Thymus (tissue), 11 donors: ENCODE measurements around the gene EXOSC2. TPM values are rescaled to one million over a fixed set of nuclear protein-coding genes. Genes with fewer than 3 reads are reported as not detected.

Source experiments
- DNase-seq, 9 donors: peaks; one replicate each; pipeline ENCODE4 v3.0.0-alpha.2; 2013; ENCODE audit warnings: low spot score in 9 of 9, low read depth in 6 of 9, missing footprints in 1 of 9
- H3K27ac ChIP-seq, 2 donors: one replicate each; pipeline ENCODE4 v1.5.1; 2013; ENCODE audit warnings: control low read depth in 1 of 2, low read depth in 1 of 2, low read length in 1 of 2, mild to moderate bottlenecking in 1 of 2, moderate library complexity in 1 of 2
- H3K27me3 ChIP-seq, 2 donors: one replicate each; pipeline ENCODE4 v1.5.1; 2013; ENCODE audit warnings: low read length in 1 of 2; ENCODE audit not compliant: control insufficient read depth in 2 of 2, insufficient read depth in 1 of 2
- H3K36me3 ChIP-seq, 2 donors: one replicate each; pipeline ENCODE4 v1.5.1; 2013; ENCODE audit warnings: low read length in 1 of 2, mild to moderate bottlenecking in 1 of 2, moderate library complexity in 1 of 2; ENCODE audit not compliant: control insufficient read depth in 2 of 2, insufficient read depth in 2 of 2
- H3K4me1 ChIP-seq, 2 donors: one replicate each; pipeline ENCODE4 v1.5.1; 2013; ENCODE audit warnings: low read length in 2 of 2; ENCODE audit not compliant: control insufficient read depth in 2 of 2, insufficient read depth in 2 of 2
- H3K4me3 ChIP-seq, 2 donors: one replicate each; pipeline ENCODE4 v1.5.1; 2013; ENCODE audit warnings: low read length in 2 of 2, control low read depth in 1 of 2, mild to moderate bottlenecking in 1 of 2
- H3K9me3 ChIP-seq, 2 donors: one replicate each; pipeline ENCODE4 v1.5.1; 2013; ENCODE audit warnings: low read length in 1 of 2, mild to moderate bottlenecking in 1 of 2; ENCODE audit not compliant: control insufficient read depth in 2 of 2, insufficient read depth in 1 of 2
- WGBS: extraction: QIAGEN DNeasy Blood & Tissue Kit; methylation state at CpG from one replicate; pipeline ENCODE4 v1.1.7; 2013; 5-methylcytosine and 5-hydroxymethylcytosine counted together
- polyA plus RNA-seq: library from polyadenylated mRNA; stranded (reverse); fragments of 200-250 nt; gene quantifications from one replicate; pipeline ENCODE4 v1.2.3, GENCODE V29; 2013
- total RNA-seq: library from RNA; stranded (reverse); fragments of 120-200 nt; gene quantifications from one replicate; pipeline ENCODE4 v1.2.4, GENCODE V29; 2013
- donor health status: healthy.

EXOSC2 gene
- total and polyA plus RNA-seq, 2 donors: 20.2 to 28.0 TPM

DNA sequence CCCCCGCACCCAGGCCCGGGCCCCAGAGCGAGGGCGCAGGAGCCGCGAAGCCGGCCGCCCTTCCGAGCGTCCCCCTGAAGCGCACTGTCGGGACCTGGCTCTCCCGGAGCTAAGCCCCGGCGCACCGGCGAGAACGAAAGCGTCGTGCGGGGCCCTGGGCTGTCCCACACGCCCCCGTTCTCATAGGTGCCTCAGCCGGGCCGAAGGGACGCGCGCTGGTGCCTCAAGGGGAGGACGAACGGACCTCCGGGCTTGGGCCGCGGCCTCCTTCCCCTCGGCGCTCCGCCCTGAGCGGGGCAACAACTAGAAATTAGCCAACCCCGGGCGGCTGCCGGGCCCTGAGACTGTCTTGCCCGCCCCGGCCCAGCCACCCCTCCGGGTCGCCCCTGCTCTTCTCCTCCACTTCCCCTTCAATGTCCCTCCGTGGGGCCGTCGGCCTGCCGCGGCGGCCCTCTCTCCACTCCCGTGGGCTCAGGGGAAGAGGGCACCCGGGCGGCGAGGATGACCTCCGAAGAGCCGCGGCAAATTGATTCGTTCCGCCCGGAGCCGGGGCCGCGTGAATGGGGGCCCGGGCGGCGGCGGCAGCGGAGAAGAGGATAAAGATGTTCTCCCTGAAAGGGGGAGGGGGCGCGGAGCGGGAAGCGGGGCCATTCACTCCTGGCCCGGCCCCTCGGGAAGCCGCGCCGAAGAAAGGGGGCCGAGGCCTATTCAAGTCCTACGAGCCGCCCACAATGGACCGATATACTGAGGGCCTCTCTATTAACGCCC lies 32.7 kb upstream of the EXOSC2 start:
- WGBS: 3% methylated on average over 82 of the region's 82 CpGs
- no peak overlapping the region for H3K27ac ChIP-seq
- peaks cover 87 to 100% of the 10 kb centered on the region in 2 donors for H3K27me3 ChIP-seq
- H3K9me3 ChIP-seq: peaks cover 1 to 6% of the 10 kb centered on the region in 2 donors
- no peaks in the 10 kb centered on the region for H3K36me3 ChIP-seq
- H3K4me3 ChIP-seq: peak overlapping the region in 1 of 2 donors; percentile 21
- DNase-seq: no peak
- H3K4me1 ChIP-seq: peaks cover 0 to 6% of the 10 kb centered on the region in 2 donors

DNA sequence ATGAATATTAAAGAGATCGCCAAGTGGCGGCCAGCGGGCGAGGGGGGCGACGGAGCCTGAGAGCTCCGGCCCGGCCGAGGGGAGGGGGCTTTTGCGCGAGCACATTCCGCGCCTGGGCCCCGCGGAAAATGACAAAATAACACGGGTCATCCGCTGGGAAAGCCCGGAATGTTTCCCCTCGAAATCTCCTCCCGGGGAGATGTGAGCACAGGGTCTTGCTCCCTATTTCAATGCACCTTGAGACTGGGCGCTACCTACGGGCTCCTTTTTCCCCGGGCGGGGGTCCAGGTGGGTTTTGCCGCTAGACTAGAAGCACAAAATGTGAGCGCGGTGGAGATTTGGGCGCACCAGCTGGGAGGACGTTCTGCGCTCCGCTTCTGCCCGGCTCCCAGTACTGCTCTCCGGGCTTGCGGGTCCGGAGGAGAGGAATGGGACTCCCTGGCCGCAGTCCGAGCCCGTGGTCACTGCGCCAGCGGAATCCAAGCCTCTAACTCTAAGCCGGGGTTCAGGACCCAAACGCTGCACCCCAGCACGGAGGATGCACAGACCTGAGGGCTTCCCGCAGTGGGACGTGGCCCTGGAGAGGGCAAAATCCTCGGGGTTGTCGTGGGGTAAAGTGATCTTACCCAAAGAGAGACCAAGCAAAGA lies 32.0 kb upstream of the EXOSC2 start:
- H3K9me3 ChIP-seq: peaks cover 1 to 6% of the 10 kb centered on the region in 2 donors
- no peaks in the 10 kb centered on the region for H3K36me3 ChIP-seq
- WGBS: 7% methylated on average over 47 of the region's 47 CpGs
- no peak for DNase-seq
- H3K4me3 ChIP-seq: no peak overlapping the region
- no peak overlapping the region for H3K27ac ChIP-seq
- peaks cover 0 to 6% of the 10 kb centered on the region in 2 donors for H3K4me1 ChIP-seq
- peaks cover 90 to 100% of the 10 kb centered on the region in 2 donors for H3K27me3 ChIP-seq

DNA sequence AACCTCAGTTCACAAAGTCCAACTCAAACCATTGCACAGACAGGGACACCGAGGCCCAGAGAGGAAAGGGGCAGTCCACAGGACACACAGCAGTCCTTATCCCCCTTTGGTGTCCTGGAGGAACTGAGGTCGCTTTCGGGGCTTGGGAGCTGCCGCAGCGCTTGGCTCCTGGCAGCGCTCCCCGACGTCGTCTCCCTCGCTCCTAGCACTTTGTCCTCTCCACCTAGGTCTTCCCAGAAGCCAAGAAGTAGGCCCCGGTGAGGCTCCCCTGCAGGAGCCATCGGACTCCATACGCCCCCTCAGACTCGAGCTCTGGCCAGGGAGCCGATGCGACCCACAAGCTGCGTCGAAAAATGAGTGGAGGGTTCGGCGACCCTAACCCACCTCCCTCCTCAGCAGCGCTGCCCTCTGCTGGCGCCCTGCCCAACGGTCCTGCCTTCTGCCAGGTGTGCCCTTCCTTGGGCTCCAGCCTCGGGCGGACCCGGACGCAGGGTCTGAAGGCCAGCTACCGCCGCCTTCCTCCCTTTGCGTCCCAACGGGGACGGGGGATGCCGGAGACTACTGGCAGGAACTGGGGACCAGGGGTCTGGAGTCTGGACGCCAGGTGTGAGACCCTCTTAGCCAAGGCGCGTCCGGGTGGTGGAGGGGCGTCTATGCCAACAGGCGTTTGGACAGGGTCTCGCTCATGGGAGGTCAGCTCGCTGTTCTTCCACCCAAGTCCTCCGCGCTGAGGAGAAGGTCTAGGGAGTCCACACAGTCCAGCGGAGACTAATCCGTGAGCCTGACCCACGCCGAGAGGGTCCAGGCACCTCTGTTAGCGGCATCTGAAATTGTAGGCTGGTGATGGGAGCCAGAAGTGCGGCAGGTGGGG lies 31.2 kb upstream of the EXOSC2 start:
- peaks cover 1 to 12% of the 10 kb centered on the region in 2 donors for H3K9me3 ChIP-seq
- H3K4me1 ChIP-seq: peaks cover 0 to 6% of the 10 kb centered on the region in 2 donors
- H3K27me3 ChIP-seq: peaks cover 94 to 100% of the 10 kb centered on the region in 2 donors
- H3K4me3 ChIP-seq: no peak overlapping the region
- no peak overlapping the region for H3K27ac ChIP-seq
- no peak for DNase-seq
- H3K36me3 ChIP-seq: no peaks in the 10 kb centered on the region
- 9% methylated on average over 49 of the region's 49 CpGs for WGBS

DNA sequence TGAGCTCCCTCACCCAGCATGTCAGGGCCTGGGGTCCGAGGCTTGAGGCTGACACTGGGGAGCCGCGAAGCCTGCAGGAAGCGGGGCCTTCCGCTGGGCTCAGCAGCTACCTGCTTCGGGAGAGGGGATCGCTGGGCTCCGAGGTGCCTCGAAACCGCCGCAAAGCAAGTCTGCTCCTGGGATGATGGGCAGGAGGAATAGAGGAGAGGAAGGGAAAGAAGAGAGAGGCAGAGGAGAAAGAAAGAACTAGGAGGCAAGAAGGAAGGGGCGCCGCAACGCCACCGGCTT lies 30.7 kb upstream of the EXOSC2 start:
- H3K36me3 ChIP-seq: no peaks in the 10 kb centered on the region
- DNase-seq: no peak
- H3K27me3 ChIP-seq: peaks cover 99 to 100% of the 10 kb centered on the region in 2 donors
- H3K4me3 ChIP-seq: no peak overlapping the region
- H3K9me3 ChIP-seq: peaks cover 1 to 12% of the 10 kb centered on the region in 2 donors
- H3K4me1 ChIP-seq: peaks cover 0 to 6% of the 10 kb centered on the region in 2 donors
- WGBS: 2% methylated on average over 15 of the region's 15 CpGs
- H3K27ac ChIP-seq: no peak overlapping the region

DNA sequence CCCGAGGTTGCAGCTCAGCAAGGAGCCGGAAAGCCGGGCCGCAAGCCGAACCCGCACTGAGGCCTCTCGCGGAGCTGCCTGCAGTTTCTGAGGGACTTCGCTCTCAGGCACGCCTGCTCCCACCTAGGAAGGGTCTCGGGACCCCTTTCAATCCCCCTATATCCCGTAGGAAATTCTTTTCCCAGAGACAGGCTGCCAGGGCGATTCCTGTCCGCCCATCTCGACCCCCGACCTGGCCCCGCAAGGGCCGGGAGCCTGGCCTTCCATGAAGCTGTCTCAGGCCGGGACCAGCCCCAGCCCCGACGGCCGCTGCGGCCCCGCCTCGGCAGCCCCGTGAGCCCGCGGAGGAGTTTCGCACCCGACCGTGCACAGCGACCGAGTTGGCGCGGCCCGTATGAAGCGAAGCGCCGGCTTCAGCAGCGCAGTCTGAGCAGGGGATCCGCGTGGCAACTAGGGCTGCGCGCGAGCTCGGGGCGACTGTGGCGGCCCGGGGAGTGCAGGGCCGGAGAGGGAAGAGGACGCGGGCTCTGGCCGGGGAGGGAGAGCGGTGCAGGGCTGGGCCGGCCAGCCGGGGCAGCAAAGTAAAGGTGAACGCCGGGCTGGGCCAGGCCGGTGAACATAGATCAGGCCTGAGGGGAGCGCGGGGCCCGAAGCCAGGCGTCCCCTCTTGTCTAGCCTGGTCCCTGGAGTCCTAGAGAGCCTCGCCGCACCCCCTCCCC lies 30.2 kb upstream of the EXOSC2 start:
- Histone ChIP-seq H3K4me1 (peaks cover 0 to 6% of the 10 kb centered on the region in 2 donors), H3K4me3 (no peak overlapping the region), H3K9me3 (peaks cover 1 to 12% of the 10 kb centered on the region in 2 donors), H3K27ac (no peak overlapping the region), H3K27me3 (peaks cover 99 to 100% of the 10 kb centered on the region in 2 donors), H3K36me3 (no peaks in the 10 kb centered on the region)
- WGBS: 4% methylated on average over 65 of the region's 65 CpGs
- no peak for DNase-seq

DNA sequence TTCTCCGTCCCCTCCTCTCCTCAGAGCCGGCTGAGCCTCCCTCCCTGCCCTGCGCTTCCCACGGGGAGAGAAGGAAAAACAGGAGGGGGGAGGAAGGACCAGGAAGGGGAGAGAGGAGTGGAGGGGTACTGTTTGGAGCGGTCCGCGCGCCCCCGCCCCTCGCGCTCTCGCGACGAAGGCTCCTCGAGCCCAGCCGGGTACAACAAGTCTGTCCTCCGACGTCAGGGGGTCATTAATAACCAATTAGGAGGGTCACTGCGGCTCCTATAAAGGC lies 29.7 kb upstream of the EXOSC2 start:
- Histone ChIP-seq H3K4me1 (peaks cover 0 to 6% of the 10 kb centered on the region in 2 donors), H3K27ac (no peak overlapping the region), H3K9me3 (peaks cover 1 to 12% of the 10 kb centered on the region in 2 donors), H3K4me3 (no peak overlapping the region), H3K36me3 (no peaks in the 10 kb centered on the region), H3K27me3 (peaks cover 99 to 100% of the 10 kb centered on the region in 2 donors)
- WGBS: 6% methylated on average over 19 of the region's 19 CpGs
- no peak for DNase-seq

DNA sequence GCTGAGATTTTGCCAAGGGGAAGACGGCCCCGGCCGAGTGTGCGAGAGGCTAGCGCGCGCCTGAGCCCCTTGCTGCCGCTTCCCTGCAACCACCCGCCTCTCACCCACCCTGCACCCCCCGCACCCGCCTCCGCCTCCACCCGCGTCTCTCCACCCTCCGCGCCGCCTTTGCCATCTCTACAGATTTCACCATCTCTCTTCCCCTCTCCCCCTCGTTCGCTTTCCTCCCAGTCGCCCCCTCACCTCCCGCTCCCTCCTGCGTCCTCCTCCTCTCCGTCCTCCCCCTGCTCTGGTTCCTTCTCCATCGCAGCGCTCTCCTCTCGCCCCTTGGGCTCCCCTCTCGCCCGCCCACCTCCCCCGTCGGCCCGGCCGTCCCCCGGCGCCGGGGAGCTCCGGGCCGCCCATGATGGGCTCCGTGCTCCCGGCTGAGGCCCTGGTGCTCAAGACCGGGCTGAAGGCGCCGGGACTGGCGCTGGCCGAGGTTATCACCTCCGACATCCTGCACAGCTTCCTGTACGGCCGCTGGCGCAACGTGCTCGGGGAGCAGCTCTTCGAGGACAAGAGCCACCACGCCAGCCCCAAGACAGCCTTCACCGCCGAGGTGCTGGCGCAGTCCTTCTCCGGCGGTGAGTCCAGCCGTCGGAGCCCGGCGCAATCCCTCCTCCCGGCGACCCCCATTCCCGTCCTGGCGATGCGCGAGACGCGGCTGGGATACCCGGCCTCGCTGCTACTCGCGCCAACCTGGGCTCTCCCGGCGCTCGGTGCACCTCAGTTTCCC lies 29.1 kb upstream of the EXOSC2 start, which contains the start of gene PRDM12:
TSS of gene PRDM12 (plus strand) at position 344 of the 778 bp plus-strand sequence. CDS start at position 404, 60 bp downstream.
- H3K4me1 ChIP-seq: peaks cover 0 to 6% of the 10 kb centered on the region in 2 donors
- no peaks in the 10 kb centered on the region for H3K36me3 ChIP-seq
- H3K4me3 ChIP-seq: no peak within 1 kb of the TSS
- peaks cover 94 to 95% of the 10 kb centered on the region in 2 donors for H3K27me3 ChIP-seq
- DNase-seq: no peak
- 6% methylated on average over 76 of the region's 76 CpGs for WGBS
- H3K9me3 ChIP-seq: peaks cover 0 to 12% of the 10 kb centered on the region in 2 donors
- H3K27ac ChIP-seq: no peak within 1 kb of the TSS

DNA sequence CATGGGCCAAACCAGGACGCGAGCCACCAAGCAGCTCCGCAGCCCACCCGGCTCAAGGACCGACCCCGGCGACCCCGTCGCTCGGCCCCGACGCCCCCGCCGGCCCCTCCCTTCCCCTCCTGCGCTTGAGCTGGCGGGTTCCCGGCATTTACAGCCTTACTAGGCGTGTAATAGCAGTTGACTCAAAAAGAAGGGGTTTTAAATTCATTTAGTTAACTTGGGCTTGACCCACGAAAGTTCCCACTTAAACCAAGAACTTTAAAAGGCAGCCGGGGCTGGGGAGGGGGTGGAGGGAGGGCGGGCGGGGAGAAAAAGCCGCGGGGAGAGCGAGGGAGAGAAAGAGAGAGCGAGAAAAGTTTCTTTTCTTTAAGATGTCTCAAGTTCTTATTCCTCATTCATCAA lies 28.6 kb upstream of the EXOSC2 start:
- H3K9me3 ChIP-seq: peaks cover 0 to 12% of the 10 kb centered on the region in 2 donors
- H3K27me3 ChIP-seq: peaks cover 88 to 93% of the 10 kb centered on the region in 2 donors
- peaks cover 0 to 4% of the 10 kb centered on the region in 2 donors for H3K4me1 ChIP-seq
- DNase-seq: no peak
- no peak overlapping the region for H3K27ac ChIP-seq
- H3K36me3 ChIP-seq: no peaks in the 10 kb centered on the region
- H3K4me3 ChIP-seq: no peak overlapping the region
- WGBS: 4% methylated on average over 26 of the region's 26 CpGs
